COR-L47 (cell line): Measurements from ENCODE around the gene ADAM12.

Source experiments
- DNase-seq: peaks from one replicate; lab custom pipeline; 2025; lab: John Stamatoyannopoulos, UW

ADAM12 gene

DNA sequence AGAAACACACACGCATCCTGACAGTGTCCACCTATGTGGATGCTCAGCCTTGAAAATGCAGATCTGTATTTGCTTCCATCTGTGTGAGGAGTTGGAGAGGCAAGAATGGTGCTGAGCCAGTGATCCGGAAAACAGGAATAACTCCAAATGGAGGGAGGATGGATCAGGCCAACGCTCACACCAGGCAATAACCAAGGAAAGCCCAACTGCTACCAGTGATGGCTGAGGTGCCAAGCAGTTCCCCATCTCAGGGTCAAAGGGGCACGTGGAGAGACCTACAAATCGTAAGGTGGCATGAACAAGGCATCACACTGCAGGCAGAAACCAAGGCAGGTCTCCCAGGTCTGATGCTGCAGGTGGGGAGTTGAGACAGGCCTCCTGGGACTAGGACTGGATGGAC is 153.6 kb downstream of the ADAM12 start:
- DNase-seq: no peak

GRCh38 chr10:126233182-126234148 is 154.8 kb downstream of the ADAM12 start:
- no peak for DNase-seq

- no peak for DNase-seq
Observed at GRCh38 chr10:126230587-126230986, 157.7 kb downstream of the ADAM12 start.

DNA sequence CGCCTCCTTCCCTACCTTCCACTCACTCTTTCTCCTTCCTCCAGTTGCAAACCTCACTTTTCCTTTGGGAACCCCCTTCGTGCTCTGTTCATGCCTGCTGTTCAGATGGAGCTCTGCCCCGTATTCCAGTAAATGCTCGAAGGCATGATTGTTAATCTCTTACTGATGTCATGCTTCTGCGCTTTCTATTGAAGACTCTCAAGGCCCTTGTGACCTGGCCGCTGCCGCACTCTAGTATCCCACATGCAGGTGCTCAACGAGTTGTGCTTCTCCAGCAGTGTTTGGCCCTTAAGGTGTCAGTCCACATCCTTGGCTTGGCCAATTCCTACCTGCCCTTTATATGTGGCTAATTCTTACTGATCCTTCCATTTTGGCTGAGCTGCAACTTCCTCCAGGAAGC is 158.6 kb downstream of the ADAM12 start:
- DNase-seq: no peak

- no peak for DNase-seq
Observed at GRCh38 chr10:126227762-126228134, 160.5 kb downstream of the ADAM12 start.

DNA sequence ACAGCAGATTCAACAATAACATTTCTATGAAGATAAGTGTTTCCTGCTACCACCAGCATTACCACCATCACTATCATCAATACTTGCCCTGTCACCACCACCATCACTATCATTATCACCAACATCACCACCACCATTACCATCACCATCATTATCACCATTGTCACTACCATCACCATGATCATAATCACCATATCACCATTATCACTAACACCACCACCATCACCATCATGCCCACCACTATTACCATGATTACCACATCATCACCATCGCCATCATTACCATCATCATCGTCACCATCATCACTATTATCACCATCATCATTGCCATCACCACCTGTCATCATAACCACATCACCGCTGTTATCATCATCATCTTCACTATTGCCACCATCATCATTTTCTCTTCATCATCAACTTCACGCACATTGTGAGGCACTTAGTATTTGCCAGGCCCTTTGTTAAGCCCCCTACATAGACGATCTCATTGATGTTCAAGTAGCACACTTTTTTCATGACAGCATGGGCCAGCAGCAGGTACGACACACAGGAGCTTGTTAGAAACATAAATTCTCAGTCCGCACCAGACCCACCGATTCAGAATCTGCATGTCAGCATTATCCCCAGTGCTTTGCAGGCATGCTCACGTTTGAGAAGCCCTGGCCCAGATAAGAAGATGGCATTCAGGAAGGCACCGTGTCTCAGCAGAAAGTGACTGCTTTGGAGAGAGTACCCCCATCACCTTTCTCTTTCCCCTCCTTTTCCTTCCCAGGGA is 161.1 kb downstream of the ADAM12 start:
- DNase-seq: no peak

DNA sequence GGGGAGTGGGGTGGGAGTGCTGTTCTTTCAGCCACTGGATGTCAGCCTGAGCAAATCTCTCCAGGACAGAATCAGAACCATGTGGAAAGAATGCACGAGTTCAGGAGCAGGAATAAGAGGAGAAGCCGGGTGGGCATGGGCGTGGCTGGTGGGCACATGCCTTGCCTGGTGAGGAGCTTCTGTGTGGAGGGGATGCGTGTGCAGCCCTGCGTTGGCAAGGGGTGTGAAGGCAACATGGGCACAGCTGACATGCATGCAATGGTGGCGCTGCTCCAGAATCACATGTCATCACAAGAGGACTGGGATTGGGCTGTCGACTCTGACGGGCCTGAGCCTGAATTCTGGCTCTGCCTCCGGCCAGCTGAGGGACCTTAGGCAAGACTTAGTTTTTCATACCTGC is 162.1 kb downstream of the ADAM12 start:
- DNase-seq: no peak

DNA sequence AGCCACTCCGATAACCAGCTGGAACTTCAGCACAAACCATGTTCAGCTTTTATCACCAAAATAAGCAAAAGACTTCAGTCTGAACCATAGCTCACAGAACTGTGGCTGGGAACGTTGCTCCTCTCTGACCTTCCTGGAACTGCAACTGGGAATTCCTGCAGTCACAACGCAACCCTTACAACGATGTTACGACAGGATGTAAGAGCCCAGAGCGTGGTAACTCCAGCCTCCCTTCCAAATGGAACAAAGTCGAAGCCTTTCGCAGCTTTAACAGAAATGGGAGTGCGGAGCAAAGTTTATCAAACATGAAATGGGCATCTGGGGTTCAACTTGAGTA is 162.6 kb downstream of the ADAM12 start:
- DNase-seq: no peak

DNA sequence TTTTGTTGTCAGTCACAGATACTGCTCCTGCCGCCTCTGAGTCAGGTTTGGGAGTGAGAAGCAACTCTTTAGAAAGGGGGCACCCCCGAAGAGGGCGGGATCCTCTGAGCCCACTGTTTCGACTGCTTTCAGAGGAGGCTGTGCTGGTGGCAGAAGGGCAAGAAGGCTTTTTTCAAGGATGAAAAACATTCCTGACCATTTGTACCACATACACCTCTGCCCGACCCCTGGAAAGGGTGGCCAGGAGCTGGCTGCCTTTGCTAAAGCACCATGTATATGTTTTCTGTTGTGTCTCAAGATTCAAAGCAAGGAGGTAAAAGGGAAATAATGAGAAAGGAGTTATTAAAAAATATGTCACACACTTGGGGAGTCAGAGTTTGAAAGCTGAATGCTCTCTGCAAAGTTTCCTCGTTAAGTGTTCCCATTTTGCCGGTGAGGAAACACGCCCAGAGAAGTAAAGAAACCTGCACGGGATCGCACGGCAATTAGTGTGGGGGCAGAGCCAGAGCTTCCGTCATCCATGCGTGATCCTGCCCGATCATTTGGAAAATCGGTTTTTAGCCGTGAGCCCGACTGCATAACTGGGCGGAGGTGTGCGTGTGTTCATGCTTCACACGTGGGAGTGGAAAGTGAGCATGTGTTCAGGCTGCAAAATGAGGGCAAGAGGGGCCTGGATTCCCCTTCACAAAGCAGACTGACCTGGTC is 163.2 kb downstream of the ADAM12 start:
- no peak for DNase-seq

DNA sequence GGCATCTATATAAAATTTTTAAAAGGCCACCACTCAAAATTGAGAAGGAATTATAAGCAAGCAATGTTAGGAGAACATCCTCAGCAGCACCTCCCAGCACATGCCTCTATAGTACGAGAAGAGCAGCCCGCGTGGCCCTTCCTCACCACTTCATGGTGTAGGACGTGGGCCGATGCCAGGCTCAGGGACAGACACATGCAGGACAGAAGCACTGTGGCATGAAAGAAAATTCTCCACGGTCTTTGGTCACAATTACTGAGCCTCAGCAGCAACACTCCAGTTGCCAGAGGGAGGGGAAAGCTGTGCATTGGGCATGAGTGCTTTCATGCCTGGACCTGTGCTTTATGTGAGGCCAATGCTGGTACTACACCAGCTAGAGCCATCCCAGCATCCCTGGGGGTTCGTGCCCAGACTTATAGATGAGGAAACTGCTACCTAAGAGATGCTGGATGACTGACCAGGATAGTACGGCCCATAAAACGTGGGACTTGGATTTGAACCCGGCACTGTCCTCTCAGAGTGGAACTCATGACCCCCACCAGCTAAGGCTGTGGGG is 164.7 kb downstream of the ADAM12 start:
- DNase-seq: no peak

- no peak for DNase-seq
Observed at GRCh38 chr10:126222736-126223511, 165.4 kb downstream of the ADAM12 start.

- DNase-seq: no peak
Observed at GRCh38 chr10:126221874-126222273, 166.4 kb downstream of the ADAM12 start.

- DNase-seq: no peak
Observed at GRCh38 chr10:126218778-126219649, 169.3 kb downstream of the ADAM12 start.

- no peak for DNase-seq
Observed at GRCh38 chr10:126218174-126218573, 170.1 kb downstream of the ADAM12 start.

GRCh38 chr10:126216632-126216961 is 171.7 kb downstream of the ADAM12 start:
- no peak for DNase-seq

DNA sequence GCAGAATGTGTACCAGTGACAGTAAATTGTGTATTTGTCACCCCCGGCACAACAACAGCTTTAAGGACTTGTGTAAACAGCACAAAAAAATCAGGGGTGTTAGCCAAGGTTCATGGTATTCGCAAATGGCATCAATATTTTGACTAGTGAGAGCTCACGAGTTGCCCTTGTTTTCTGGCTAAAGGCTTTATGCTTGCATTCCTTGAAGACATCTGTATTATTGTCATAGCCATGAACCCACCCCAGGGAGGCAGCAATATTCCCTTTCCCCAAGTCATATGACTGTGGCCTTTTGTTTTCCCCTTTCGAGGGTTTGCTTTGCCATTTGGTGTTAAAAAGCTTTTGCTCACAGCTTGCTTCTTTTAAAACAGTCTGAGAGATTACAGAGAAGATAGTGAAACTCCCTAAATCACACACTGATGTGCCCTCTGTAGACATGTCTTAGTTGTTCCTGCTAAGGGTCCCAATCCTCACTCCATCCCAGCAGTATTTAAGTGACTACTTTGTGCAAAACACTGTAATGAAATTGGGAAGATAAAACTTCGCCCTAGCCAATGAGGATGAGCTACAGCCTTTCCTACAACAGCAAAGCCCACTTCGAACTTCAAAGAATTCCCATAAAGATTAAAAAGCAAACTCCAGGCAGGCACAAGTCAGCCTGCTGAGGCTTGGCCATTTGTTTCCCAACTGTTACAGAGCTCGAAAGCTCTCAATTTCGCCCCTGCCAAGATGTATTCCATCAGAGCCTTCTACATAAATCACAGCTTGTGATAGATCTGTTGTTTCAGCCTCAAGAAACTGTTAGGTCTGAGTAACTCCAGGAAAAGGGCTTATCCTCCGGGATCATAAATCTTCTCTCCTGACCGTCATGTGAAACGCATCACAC is 172.3 kb downstream of the ADAM12 start:
- no peak for DNase-seq

DNA sequence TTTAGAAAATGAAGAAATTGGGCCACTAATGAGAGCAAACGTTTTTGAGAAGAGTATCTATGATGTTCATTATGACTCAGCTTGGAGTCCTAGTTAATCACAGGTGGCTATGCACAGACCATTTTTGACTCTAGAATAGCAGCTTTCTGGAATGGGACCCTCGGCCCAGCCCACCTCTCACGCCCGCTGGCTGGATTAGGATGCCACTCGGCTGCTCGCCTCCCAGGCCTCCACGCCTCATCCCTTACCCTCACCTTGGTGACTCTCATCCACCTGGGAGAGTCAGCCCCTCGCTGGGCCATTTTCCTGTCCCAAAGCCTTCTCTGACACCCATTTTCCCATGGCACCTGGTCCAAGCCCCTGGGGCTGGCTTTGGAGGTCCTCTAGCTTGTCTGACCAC is 173.6 kb downstream of the ADAM12 start:
- no peak for DNase-seq

- DNase-seq: no peak
Observed at GRCh38 chr10:126214021-126214420, 174.3 kb downstream of the ADAM12 start.

- DNase-seq: no peak
Observed at GRCh38 chr10:126212738-126213137, 175.5 kb downstream of the ADAM12 start.
